MCF 10A (cell line): ENCODE measurements around the gene EFCC1. TPM values are rescaled to one million over a fixed set of nuclear protein-coding genes. Genes with fewer than 3 reads are reported as not detected.

Experiments used
- BruUV-seq: library from RNA; stranded (reverse); fragments of 400-500 nt; replicated peaks from 2 replicates; lab custom pipeline; 2021; lab: Mats Ljungman, UMichigan
- CTCF ChIA-PET: fragments of 300-600 bp; sonication (Branson Sonifier 250); formaldehyde crosslinking; extraction: SDS; loops from one replicate; lab custom pipeline; 2021; ENCODE audit warnings: antibody characterized with exemption, inconsistent platforms; lab: Yijun Ruan, JAX
- POLR2A ChIA-PET: fragments of 300-600, 350-650 bp; sonication (Branson Sonifier 250); formaldehyde crosslinking; extraction: SDS; loops from one replicate; lab custom pipeline; 2020; ENCODE audit warnings: antibody characterized with exemption, inconsistent platforms; lab: Yijun Ruan, JAX
- DNase-seq: peaks from one replicate; pipeline ENCODE4 v3.0.0-alpha.2; 2018; ENCODE audit not compliant: unreplicated experiment
- H3K27ac Mint-ChIP-seq: one replicate; pipeline ENCODE4 v1.8.0; 2022; ENCODE audit warnings: mild to moderate bottlenecking, low read depth, mixed read lengths; ENCODE audit not compliant: unreplicated experiment
- H3K27me3 Mint-ChIP-seq: one replicate; pipeline ENCODE4 v1.8.0; 2022; ENCODE audit warnings: mixed read lengths; ENCODE audit not compliant: insufficient read depth, unreplicated experiment
- H3K36me3 Mint-ChIP-seq: one replicate; pipeline ENCODE4 v1.8.0; 2022; ENCODE audit warnings: mild to moderate bottlenecking, moderate library complexity, mixed read lengths; ENCODE audit not compliant: insufficient read depth, unreplicated experiment
- H3K4me1 Mint-ChIP-seq: one replicate; pipeline ENCODE4 v1.8.0; 2022; ENCODE audit warnings: mixed read lengths; ENCODE audit not compliant: insufficient read depth, unreplicated experiment
- H3K4me3 Mint-ChIP-seq: one replicate; pipeline ENCODE4 v1.8.0; 2022; ENCODE audit warnings: mild to moderate bottlenecking, moderate library complexity, mixed read lengths; ENCODE audit not compliant: unreplicated experiment
- H3K9me3 Mint-ChIP-seq: one replicate; pipeline ENCODE4 v1.8.0; 2022; ENCODE audit warnings: mixed read lengths; ENCODE audit not compliant: unreplicated experiment
- intact Hi-C: fragments of 100-400 bp; cut with micrococcal nuclease; formaldehyde crosslinking; loops from 2 replicates; pipeline ENCODE4 v1.14.1; 2022
- total RNA-seq: library from RNA; stranded (reverse); gene quantifications from 2 replicates; pipeline ENCODE4 v1.2.3, GENCODE V29; 2022
- TF ChIP-seq, protein P1 (sequence below): fragments of 200-600 bp; IDR thresholded peaks from one replicate; pipeline ENCODE4 v1.8.0; 2022; ENCODE audit warnings: antibody characterized with exemption, mild to moderate bottlenecking; ENCODE audit not compliant: unreplicated experiment

The EFCC1 gene
- total RNA-seq, 1 experiment from 2014 or later, result not detected

DNA sequence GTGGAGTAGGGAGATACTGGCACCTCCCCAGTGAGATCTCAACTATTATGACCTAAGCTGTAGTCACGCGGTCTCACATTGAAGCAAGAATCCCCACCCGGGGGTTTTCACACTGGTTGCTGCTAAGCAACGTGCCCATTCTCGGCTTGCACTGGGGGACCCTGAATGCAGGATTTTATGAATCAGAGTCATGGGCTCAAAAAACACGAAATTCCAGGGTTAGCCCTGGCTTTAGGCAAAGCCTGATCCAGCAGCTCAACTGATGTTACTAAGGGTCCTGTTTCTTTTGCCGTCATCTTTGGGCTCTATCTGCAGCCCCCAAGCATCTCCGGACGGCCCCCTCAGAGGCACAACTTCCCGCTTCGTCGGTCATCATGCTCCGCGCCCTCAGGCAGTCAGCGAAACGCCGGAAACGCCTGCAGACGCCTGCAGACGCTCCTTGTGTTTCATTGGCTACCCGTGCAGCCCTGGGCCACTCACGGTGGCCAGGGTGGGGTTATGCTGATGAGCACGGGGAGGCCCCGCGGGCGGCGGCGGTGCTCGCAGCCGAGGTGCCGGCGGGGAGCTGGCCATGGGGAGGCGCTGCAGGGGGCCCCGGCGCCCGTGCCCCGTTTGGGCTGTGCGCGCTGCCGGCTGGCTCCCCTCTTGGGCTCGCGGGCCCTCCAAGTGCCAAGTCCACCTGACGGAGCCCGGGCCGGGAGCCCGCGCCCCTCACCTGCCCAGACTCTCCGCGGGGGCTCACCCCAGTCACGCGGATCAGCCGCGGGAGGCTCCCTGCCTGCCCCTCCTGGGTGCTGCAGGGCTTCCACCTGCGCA, 25.8 kb downstream of the EFCC1 start:
- peak overlapping the region; percentile 56 for H3K4me3 Mint-ChIP-seq
- ChIA-PET POLR2A (interaction anchor here (2.4 kb wide), 1 partner anchor 10 kb away, joined by 6 read pairs; no protein-coding TSS in a partner anchor), CTCF (interaction anchor here (0.6 to 1.0 kb wide), 10 partner anchors 9 to 454 kb away, joined by 3 to 6 read pairs (median 4); no protein-coding TSS in a partner anchor)
- H3K27me3 Mint-ChIP-seq, result peaks cover 16% of the 10 kb centered on the region
- TF ChIP-seq, protein P1, sequence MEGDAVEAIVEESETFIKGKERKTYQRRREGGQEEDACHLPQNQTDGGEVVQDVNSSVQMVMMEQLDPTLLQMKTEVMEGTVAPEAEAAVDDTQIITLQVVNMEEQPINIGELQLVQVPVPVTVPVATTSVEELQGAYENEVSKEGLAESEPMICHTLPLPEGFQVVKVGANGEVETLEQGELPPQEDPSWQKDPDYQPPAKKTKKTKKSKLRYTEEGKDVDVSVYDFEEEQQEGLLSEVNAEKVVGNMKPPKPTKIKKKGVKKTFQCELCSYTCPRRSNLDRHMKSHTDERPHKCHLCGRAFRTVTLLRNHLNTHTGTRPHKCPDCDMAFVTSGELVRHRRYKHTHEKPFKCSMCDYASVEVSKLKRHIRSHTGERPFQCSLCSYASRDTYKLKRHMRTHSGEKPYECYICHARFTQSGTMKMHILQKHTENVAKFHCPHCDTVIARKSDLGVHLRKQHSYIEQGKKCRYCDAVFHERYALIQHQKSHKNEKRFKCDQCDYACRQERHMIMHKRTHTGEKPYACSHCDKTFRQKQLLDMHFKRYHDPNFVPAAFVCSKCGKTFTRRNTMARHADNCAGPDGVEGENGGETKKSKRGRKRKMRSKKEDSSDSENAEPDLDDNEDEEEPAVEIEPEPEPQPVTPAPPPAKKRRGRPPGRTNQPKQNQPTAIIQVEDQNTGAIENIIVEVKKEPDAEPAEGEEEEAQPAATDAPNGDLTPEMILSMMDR, result peak; percentile 41
- intact Hi-C loops, result loop anchor here (10.0 kb wide), 1 partner anchor 218 kb away; the partner anchor contains the start of gene COPG1
- DNase-seq, result peak; percentile 80
- no peak overlapping the region for H3K27ac Mint-ChIP-seq
- H3K4me1 Mint-ChIP-seq, result no peaks in the 10 kb centered on the region
- no TSS peak for BruUV-seq
- no peaks in the 10 kb centered on the region for H3K9me3 Mint-ChIP-seq
- H3K36me3 Mint-ChIP-seq, result no peaks in the 10 kb centered on the region

DNA sequence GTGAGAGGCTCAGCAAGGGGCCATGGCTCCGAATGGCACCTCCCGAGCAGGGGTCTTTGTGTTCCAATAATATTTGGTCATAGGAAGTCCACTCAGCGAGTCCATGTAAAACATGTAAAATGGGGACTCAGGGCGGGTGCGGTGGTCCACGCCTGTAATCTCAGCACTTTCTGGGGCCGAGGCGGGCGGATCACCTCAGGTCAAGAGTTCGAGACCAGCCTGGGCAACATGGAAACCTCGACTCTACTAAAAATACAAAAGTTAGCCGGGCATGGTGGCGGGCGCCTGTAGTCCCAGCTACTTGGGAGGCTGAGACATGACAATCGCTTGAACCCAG, 26.4 kb downstream of the EFCC1 start:
- Mint-ChIP-seq H3K4me3 (no peak overlapping the region), H3K36me3 (no peaks in the 10 kb centered on the region), H3K9me3 (no peaks in the 10 kb centered on the region), H3K4me1 (no peaks in the 10 kb centered on the region), H3K27me3 (peaks cover 16% of the 10 kb centered on the region), H3K27ac (no peak overlapping the region)
- DNase-seq, result no peak
- no TSS peak for BruUV-seq
- ChIA-PET CTCF (interaction anchor here (0.6 to 1.3 kb wide), 4 partner anchors 18 to 57 kb away, joined by 3 to 5 read pairs (median 4); no protein-coding TSS in a partner anchor), POLR2A (interaction anchor here (2.4 kb wide), 1 partner anchor 11 kb away, joined by 6 read pairs; no protein-coding TSS in a partner anchor)
- intact Hi-C loops, result loop anchor here (10.0 kb wide), 1 partner anchor 217 kb away; the partner anchor contains the start of gene COPG1
- TF ChIP-seq, protein P1, result no peak

DNA sequence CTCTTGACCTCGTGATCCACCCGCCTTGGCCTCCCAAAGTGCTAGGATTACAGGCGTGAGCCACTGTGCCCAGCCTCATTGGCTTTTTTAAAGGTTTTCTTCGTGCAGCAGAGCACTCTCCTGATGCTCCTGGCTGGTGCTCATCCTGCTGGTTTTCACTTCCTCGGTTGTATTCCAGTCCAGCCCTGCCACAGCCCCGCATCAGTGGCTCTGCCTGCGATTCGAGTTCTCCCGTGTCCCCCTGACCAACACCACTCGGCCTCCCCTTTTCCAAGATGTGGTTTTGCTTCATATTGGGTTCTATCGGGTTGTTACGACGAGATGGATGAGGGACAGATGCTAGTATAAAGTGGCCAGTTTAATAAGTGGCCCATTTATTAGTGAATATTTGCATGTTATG, 27.8 kb downstream of the EFCC1 start:
- POLR2A ChIA-PET, result no interaction called here
- H3K4me1 Mint-ChIP-seq, result no peaks in the 10 kb centered on the region
- H3K27ac Mint-ChIP-seq, result no peak overlapping the region
- no peak overlapping the region for H3K4me3 Mint-ChIP-seq
- H3K27me3 Mint-ChIP-seq, result peaks cover 16% of the 10 kb centered on the region
- BruUV-seq, result no TSS peak
- peaks cover 6% of the 10 kb centered on the region for H3K36me3 Mint-ChIP-seq
- intact Hi-C loops, result loop anchor here (10.0 kb wide), 1 partner anchor 216 kb away; the partner anchor contains the start of gene COPG1
- CTCF ChIA-PET, result interaction anchor here (1.0 to 1.9 kb wide), 3 partner anchors 9 to 25 kb away, joined by 4 to 15 read pairs (median 5); no protein-coding TSS in a partner anchor
- DNase-seq, result no peak
- no peaks in the 10 kb centered on the region for H3K9me3 Mint-ChIP-seq
- TF ChIP-seq, protein P1, result no peak

DNA sequence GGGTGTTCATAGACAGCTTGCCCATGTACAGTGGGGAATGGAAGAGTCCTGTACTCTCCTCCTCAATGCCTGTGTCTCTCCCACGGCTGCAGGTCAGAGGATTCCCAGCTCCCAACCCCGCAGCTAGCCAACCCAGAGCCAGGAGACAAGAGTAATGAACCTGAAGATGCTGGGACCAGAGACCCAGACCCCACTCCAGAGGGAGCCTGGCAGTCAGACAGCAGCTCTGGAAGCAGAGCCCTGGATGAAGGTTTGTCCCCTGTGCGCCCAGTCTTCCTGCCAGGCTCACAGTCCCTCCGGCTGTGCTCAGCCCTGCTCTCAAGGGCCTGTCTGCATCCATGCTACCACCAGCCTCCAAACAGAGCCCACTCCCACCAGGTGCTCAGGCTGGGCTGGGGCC, 29.5 kb downstream of the EFCC1 start:
- BruUV-seq, result no TSS peak
- ChIA-PET POLR2A (interaction anchor here (0.6 kb wide), 1 partner anchor 43 kb away, joined by 4 read pairs; no protein-coding TSS in a partner anchor), CTCF (interaction anchor here (0.6 to 1.9 kb wide), 4 partner anchors 22 to 114 kb away, joined by 3 to 15 read pairs (median 5); no protein-coding TSS in a partner anchor)
- Mint-ChIP-seq H3K36me3 (peaks cover 6% of the 10 kb centered on the region), H3K4me3 (no peak overlapping the region), H3K4me1 (no peaks in the 10 kb centered on the region), H3K27me3 (no peaks in the 10 kb centered on the region), H3K9me3 (no peaks in the 10 kb centered on the region), H3K27ac (no peak overlapping the region)
- no peak for DNase-seq
- TF ChIP-seq, protein P1, result no peak
- intact Hi-C loops, result no loop called here
